Nucleus accumbens (tissue), 56 donors: ENCODE results near the gene ARHGEF1.
"Not testable (repeated sequence)": the region's sequence is repeated elsewhere in the genome, so short reads cannot be mapped to it uniquely, and the experiment has no call there.

Experiments
- DNase-seq, 56 donors: peaks; one replicate each; lab custom pipeline; 2025; lab: John Stamatoyannopoulos, UW

Gene ARHGEF1

DNA sequence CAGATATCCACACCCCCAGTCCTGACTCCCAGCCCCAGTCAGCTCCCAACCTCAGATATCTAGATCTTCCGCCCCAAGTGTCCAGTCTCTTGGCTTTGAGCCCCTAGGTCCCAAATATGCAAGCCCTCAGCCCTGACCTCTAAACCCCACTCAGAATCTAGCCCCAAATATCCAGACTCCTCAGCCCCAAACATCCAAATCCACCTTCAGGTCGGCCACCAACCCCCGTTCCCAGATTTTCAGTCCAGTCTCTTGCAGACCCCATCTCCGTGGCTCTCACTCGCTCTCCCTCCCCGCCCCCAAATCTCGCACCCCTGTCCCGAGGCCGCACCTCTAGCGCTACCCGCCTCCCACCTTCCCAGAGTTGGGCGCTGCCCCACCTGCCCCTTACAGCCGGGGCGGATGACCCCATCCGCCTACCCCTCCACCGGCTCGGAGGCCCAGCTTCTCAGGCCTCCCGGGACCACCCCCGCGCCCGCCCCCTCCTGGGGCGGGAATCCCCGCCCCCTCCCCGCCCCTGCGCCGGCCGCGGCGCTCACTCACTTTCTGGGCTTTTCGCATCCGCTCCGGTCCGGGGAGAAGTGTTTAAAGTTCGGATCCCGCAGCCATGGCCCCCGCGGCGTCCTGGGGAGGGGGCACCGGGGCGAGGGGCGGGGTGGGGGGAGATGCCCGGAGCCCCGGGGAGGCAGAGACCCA lies 44.7 kb downstream of the ARHGEF1 start:
- peak in 1 of 56 donors; percentile 21 for DNase-seq

DNA sequence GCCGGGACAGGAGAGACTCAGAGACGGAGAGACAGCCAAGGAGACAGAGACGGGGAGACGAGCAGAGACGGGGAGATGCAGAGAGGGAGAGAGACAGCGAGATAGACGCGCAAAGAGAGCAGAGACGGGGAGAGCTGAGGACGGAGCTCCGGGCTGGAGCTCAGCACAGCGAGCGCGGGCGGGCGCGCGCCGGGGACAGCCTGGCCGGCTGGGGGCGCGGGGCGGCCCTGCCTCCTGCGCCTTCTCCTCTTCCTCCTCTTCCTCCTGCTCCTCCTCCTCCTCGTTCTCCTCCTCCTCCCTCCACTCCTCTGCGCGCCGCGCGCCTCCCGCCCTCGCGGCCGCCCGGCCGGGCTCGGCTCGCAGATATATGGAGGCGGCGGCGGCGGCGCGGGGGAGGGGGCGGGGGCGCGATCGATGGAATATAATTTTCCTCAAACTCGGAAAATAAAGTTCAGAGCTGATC lies 45.3 kb downstream of the ARHGEF1 start, which contains the start of gene ERFL:
Gene ERFL, minus strand, starts transcription at position 229 of the 463 bp plus-strand sequence. CDS start 15,530 bp downstream, outside the sequence.
- peak in 1 of 56 donors; percentile 21 for DNase-seq

DNA sequence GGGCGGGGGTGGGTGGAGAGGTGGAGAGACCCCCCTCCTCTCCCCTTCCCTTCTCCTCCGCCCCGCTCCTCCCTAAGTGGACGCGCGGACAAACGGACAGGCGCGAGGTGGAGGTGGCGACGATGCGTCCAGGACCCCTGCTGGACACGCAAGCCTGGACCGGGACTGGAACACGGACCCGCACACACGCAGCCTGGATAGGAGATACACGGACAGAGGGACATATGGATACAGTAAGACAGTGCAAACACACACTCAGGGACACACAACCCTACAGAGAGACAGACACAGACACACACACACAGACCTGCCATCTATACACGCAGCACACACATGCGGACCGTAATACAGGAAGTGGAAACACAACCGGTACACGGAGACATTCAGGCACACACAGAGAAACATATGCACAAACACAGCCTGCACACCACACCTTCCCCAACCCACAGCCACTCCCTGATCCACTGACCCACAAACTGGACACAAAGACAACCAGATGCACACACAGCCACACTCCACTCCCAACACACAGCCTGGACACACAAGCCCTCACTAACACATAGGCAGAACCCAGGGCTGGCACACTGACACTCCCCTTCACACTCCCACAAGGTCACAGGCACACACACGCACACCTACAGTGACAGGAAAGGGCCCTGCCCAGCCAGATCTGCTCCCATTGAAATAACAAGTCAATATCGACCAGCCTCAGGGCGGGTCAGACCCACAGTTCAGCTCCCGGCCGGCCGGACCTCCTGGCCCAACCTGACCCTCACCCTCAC lies 46.0 kb downstream of the ARHGEF1 start:
- no peak for DNase-seq

DNA sequence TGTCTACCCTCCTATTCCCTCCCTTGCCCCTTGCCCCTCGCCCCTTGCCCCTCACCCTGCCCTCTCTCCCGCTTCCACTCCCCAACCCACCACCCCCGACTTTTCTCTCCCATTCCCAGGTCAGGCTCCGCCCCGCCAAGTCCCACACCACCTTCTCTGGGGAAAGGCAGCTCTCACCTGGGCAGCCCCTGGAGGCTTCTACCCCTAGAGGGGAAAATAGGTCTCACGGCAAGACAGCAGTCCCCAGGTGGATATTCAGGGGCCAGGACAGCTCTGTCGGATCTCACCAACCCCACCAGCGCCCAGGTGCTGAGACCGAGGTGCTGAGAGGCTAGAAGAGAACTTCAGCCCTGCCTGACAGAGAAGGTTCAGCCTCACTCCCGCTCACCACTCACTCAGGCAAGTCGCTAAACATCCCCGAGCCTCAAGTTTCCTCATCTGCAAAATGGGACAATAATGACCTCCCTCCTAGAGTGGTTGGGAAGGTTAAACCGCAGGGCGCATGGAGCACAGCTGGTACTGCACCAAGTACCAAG lies 46.6 kb downstream of the ARHGEF1 start:
- no peak for DNase-seq

- no peak for DNase-seq
Measured at GRCh38 chr19:41930322-41930722, 47.3 kb downstream of the ARHGEF1 start.

DNA sequence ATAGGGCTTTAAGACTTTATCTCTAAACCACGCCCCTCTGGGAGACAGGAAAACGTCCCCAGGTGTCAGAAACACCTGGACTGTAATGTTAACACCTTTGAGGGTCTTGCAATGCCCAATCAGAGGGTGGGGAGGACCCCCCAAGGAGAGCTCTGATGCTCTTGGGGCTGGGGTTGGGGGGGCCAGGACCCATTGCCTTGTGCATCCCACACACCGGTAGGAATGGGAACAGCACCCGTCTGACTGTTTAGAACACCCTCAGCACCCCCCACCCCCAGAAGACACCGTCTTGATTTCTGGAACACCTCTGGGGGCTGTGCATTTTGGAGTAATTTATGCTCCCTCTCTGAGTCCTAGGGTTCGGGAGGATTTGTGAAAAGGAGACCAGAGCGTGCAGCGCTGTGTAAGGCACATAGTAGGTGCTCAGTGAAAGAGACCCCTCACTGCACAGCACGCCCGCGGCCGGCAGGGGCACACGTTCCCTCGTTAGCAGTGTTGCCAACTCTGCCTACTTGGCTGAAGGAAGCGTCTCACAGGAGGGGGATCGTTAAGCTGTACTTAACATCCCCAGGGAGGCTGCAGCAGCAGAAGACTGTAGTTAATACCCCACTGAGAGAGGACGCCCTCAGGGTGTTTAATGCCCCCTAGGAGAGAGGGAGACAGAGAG lies 48.1 kb downstream of the ARHGEF1 start:
- no peak for DNase-seq

GRCh38 chr19:41932259-41932719 lies 49.3 kb downstream of the ARHGEF1 start:
- DNase-seq: no peak

DNA sequence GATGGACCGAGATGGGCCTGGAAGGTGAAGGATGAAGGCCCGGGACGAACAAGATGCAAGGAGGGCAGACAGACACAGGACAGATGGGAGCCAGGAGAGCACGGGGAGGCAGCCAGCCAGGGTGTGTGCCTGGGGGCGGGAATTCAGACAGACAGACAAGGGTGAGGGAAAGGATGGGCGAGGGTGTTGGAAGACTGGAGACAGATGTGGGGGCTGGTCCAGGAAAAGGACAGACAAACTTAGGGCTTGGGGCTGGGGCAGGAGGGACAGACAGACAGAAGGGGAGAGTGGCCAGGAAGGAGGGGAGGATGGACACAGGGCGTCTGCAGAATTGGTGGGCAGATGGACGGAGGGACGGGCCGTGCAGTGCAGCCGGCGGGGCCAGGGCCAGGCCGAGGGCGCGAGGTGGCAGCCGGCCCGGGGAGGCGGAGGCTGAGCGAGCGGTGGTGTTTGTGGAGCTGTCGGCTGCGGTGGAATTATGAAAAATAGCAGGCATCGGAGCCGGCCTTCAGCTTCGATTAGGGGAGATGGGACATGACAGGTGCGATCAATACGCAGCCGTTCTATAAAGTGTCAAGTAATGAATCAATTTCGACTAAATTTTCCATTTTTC lies 49.8 kb downstream of the ARHGEF1 start:
- peak in 1 of 56 donors; percentile 5 for DNase-seq

DNA sequence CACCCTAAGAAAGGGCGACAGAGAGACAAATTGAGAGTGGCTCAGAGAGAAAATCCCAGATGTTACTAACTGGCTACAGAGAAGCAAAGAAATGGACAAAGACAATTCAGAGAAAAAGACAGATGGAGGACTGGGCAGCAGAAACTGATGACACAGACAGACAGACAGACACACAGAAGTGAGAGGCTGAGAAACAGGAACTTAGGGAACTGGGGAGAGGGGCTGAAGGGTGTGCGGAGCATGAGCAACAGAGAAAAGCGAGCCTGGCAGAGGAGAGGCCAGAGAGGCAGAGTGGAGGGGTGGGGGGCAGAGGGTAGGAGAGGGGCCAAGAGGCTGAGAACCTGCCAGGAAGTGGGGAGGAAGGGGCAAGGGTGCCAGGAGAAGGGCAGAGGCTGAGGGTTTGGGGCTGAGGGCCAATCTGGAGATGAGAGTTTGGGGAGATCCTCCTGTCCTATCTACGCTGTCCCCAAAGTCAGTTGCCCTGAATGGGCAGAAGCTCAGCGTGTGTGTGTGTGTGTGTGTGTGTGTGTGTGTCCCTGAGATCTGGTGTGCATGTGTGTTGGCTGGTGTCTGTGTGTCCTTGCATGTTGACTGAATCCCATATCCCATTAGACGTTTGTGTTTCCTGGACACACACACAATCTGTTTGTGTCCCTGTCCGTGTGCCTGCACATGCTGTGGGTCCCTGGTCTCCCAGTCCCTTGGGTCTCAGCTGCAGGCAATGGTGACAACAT lies 50.9 kb downstream of the ARHGEF1 start:
- no peak for DNase-seq

DNA sequence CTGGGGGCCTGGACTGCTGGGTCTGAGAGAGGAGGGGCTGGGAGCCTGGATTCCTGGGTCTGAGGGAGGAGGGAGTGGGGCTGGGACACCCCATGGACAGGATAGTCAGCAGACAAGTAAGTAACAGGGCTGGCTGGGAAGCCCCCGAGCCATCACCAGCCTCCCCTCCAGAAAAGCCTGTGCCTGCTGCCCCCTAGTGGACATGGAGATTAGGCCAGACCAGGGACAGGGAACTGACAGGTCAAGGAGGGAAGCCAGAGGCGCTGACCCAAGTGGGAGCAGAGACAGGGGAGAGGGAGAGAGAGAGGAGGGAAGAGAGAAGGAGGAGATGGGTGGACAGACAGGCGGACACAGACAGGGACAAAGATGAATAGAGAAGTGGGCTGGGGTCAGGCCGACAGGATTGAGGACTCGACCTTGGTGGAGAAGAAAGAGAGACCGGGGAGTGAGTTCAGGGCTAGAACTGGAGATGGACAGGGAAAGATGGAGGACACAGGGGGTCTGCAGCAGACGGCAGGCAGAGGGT lies 51.9 kb downstream of the ARHGEF1 start:
- DNase-seq: peak in 46 of 56 donors; percentile 1 to 71 (median 17)

DNA sequence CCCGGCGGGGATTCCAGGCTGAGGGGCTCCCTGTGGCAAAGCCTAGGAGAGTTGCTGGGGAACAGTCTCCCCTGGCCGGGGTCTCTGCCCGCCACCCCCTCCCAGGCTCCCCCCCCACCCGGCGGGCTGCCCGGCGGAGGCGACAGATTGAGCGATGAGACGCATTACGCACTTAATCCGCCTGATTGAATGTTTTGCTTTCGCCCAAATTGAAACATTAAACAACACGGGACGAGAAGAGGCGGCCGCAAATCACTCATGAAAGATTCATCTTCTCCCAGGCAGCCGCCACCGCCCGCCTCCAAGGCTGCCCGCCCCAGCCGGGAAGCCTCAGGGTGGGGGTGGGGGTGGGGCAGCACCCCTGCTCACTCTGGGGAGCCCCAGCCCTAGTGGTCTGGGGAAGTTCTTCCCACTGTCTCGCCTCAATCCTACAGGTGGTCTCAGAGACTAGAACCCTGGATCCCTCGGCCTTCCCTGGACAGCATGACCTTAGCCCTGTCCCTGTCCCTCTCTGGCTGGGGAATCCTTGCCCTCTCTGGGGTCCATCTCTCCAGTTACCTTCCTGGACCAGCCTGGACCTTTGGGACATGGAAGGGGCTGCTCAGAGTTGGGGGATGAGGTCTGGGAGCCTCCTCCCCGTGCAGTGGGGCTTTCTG lies 52.9 kb downstream of the ARHGEF1 start:
- DNase-seq: no peak

GRCh38 chr19:41936416-41936850 lies 53.4 kb downstream of the ARHGEF1 start:
- no peak for DNase-seq

- DNase-seq: no peak
Measured at GRCh38 chr19:41936961-41937360, 54.0 kb downstream of the ARHGEF1 start.

GRCh38 chr19:41937525-41938468 lies 54.8 kb downstream of the ARHGEF1 start:
- no peak for DNase-seq

DNA sequence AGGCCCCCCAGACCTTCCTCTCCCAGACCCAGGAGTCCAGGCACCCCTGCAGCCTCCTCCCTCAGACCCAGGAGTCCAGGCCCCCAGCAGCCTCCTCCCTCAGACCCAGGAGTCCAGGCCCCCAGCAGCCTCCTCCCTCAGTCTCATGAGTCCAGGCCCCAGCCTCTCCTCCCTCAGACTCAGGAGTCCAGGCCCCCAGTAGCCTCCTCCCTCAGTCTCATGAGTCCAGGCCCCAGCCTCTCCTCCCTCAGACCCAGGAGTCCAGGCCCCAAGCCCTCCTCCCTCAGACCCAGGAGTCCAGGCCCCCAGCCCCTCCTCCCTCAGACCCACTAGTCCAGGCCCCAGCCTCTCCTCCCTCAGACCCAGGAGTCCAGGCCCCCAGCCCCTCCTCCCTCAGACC lies 56.2 kb downstream of the ARHGEF1 start:
- not testable (repeated sequence) for DNase-seq

DNA sequence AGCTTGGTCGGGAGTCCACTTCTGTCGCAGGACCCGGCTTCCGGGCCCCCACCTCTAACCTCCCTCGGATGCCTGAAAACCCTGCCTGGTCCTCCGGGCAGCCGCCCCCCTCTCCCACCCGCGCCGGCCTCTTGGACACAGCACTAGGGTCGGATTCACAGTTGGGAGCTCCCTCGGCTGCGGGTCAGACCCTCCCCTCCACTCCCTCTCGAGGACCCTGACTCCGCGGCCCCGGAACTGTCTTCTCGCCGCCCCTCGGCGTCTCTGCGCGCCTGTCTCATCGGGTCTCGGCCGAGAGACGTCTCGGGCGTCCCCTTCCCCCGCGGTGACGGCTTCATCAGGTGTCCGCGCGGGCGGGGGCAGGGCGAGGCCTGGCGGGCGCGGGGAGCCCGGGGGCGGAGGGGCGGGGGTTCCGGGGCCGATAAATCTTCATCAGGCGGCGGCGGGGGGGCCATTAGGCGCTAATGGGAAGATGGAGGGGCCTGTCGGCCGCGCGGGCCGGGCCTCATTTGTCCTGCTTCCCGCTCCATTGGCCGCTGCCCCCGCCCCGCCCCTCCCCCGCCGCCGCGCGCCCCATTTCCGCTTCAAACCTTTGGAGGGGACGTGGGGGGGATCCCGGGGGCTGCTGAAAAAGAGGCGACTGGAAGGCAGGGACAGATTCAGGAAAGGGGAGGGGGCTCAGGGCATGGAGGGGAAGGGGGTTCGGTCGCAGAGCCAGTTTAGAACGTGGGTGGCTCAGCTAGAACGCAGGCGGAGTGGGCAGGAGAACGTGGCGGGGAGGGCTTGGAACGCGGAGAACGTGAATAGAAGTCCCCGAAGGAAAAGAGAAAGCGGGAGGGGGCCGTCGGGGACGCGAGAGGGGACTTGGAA lies 57.1 kb downstream of the ARHGEF1 start:
- peak in 1 of 56 donors; percentile 55 for DNase-seq
